DOHH2 (cell line): ENCODE results near the gene ARHGAP8.

Experiments
- EZH2phosphoT487 ChIP-seq: fragments of 200-600 bp; sonication (generic); IDR thresholded peaks from 2 replicates; pipeline ENCODE4 v1.6.1; 2017; ENCODE audit warnings: borderline replicate concordance, mild to moderate bottlenecking, antibody characterized with exemption, low read length, moderate library complexity, mixed read lengths
- TF ChIP-seq, protein P1 (sequence below): fragments of 200-600 bp; sonication (generic); IDR thresholded peaks from one replicate; pipeline ENCODE4 v1.5.1; 2014; ENCODE audit warnings: antibody characterized with exemption, mild to moderate bottlenecking, low read depth, low read length; ENCODE audit not compliant: poor library complexity, severe bottlenecking

DNA sequence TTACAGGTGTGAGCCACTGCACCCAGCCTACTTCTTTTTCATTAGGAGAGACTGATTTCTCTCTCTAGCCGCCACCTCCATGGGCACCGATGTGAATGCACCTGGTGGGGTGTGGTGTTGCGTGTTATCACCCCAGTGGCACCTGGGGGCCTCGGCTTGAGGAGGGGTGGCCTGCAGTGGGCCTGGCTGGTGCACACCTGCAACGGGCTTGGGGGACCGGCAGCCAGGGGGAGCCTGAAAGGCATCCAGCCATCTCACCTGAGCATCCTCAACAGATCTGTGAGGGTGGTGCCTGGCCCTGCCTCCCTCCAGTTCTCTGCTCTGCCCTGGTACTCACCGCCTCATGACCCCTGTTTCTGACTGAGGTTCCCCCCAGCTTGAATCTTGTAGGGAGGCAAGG lies 108.9 kb downstream of the ARHGAP8 start:
- TF ChIP-seq, protein P1, sequence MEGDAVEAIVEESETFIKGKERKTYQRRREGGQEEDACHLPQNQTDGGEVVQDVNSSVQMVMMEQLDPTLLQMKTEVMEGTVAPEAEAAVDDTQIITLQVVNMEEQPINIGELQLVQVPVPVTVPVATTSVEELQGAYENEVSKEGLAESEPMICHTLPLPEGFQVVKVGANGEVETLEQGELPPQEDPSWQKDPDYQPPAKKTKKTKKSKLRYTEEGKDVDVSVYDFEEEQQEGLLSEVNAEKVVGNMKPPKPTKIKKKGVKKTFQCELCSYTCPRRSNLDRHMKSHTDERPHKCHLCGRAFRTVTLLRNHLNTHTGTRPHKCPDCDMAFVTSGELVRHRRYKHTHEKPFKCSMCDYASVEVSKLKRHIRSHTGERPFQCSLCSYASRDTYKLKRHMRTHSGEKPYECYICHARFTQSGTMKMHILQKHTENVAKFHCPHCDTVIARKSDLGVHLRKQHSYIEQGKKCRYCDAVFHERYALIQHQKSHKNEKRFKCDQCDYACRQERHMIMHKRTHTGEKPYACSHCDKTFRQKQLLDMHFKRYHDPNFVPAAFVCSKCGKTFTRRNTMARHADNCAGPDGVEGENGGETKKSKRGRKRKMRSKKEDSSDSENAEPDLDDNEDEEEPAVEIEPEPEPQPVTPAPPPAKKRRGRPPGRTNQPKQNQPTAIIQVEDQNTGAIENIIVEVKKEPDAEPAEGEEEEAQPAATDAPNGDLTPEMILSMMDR = no peak
- no peak for TF ChIP-seq EZH2phosphoT487
